Measurements from ENCODE around the gene SNN.

The SNN gene

DNA sequence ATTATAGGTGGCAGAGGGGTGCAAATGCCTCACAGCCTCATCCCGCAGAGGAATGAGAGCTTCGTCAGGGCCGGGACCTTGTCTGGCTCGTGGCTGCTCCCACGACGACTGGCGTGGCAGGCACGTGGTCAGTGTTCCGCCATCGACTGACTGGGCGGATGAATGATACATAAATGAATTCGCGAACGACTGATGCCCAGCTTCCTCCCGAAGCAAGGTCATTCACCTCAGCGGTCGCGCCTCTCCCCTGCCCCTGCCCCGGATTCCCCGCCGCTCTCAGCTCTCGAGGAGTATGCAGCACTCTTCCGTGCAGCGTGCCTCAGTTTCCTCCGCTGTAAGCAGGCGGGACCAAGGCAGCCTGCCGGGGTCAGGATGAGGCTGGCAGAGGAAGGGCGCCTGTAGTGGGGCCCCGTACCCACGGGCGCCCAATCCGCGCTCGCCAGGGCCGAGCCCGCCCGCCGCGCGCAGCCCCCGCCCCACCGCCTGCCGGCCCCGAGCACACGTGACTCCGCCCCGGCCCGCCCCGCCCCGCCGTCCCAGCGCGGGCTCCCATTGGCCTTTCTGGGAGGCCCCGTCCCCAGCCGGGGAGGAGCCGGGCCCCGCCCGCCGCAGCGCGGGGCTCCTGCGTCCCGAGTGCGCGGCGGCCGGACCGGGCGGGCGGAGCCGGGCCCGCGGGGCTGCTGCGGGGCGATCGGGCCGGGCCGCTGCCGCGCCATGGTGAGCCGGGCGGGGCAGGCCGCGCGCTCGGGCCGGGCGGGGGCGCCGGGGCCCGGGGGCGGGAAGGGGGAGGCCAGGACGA is at the start of gene SNN:
Gene SNN, plus strand, starts transcription at position 632 of the 799 bp plus-strand sequence. CDS start 7,605 bp downstream, outside the sequence.
- peak; percentile 62 to 73 for DNase-seq (ENCODE audit: low read depth in 2 of 2, low spot score in 1 of 2)

GRCh38 chr16:11619327-11619851 is 48.9 kb upstream of the SNN start:
- no peak for DNase-seq (ENCODE audit: low read depth in 2 of 2, low spot score in 1 of 2)

DNA sequence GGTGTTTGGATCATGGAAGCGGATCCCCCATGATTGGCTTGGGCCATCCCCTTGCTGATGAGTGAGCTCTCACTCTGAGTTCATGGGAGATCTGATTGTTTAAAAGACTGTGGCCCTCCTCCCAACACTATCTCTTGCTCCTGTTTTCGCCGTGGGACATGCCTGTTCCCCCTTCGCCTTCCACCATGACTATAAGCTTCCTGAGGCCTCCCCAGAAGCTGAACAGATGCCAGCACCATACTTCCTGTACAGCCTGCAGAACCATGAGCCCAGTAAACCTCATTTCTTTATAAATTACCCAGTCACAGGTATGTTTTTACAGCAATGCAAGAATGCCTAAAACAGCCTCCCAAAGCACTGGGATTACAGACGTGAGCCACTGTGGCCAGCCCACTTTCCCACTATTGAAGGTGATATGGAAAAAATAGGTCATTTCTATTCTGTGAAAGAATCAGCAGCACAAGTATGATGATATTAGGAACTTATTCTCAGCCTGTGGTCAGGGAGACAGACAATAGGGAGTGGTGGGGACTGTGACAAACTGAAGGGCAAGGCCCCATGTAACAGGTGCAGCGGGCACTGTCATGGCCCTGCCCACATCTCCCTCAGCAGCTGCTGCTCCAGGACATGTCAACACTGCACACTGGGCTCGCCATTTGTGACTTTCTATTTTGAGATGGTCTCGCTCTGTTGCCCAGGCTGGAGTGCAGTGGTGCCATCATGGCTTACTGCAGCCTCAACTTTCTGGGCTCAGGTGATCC is 47.8 kb upstream of the SNN start:
- no peak for DNase-seq (ENCODE audit: low read depth in 2 of 2, low spot score in 1 of 2)

GRCh38 chr16:11621539-11621919 is 46.7 kb upstream of the SNN start:
- no peak for DNase-seq (ENCODE audit: low read depth in 2 of 2, low spot score in 1 of 2)

- peak in 1 of 2 donors; percentile 28 for DNase-seq (ENCODE audit: low read depth in 2 of 2, low spot score in 1 of 2)
Observed at GRCh38 chr16:11621920-11622651, 46.2 kb upstream of the SNN start.

DNA sequence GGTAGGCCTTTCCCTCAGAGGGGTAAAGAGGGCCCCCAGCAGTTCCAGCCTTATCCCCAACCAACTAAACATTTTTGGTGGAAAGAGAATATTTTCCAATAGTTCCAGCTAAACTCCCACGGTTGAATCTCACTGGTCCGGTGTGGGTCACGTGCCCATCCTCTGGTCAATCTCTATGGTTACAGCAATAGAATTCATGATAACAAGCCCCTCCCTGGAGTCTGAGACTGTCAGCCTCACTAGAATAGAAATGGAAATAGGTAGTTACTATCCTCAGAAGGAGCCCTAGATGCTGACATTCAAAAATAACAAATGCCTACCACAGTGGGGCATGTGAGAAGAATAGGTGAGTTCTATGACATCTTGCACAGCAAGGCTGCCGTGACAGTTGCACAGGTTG is 44.0 kb upstream of the SNN start:
- no peak for DNase-seq (ENCODE audit: low read depth in 2 of 2, low spot score in 1 of 2)

GRCh38 chr16:11624636-11625607 is 43.3 kb upstream of the SNN start:
- DNase-seq (ENCODE audit: low read depth in 2 of 2, low spot score in 1 of 2): no peak

DNA sequence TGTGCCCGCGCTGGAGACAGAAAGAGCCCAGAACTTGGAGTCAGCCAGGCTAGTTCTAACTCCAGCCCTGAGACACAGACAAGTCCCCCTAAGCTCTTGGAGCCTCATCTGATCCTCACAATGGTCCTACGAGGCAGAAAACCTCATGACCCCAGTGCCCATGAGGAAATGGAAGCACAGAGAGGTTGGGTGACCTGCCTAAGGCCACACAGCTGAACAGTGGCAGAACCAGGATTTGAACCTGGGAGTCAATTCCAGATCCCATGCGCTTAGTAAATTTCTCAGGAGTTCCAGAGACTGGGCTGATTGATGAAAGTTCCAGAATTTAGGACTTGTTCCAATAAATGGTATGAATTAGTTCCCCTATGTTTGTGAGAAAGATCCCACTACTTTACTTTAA is 42.5 kb upstream of the SNN start:
- DNase-seq (ENCODE audit: low read depth in 2 of 2, low spot score in 1 of 2): no peak

GRCh38 chr16:11626657-11627291 is 41.5 kb upstream of the SNN start:
- DNase-seq (ENCODE audit: low read depth in 2 of 2, low spot score in 1 of 2): no peak

DNA sequence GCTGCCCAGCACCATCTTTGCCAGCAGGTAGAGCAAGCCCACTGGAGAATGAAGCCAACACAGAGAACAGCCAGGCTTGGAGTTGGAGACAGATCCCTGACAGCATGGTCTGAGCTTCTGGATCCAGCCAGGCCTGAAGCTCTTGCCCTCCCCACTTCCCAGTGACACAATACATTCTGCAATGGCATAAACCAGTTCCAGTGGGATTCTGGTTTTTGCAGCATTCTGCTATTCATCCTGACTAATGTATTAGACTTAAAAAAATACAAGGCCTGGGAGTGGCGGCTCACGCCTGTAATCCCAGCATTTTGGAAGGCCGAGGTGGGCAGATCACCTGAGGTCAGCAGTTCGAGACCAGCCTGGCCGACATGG is 41.0 kb upstream of the SNN start:
- DNase-seq (ENCODE audit: low read depth in 2 of 2, low spot score in 1 of 2): no peak

- DNase-seq (ENCODE audit: low read depth in 2 of 2, low spot score in 1 of 2): no peak
Observed at GRCh38 chr16:11627822-11628457, 40.3 kb upstream of the SNN start.

DNA sequence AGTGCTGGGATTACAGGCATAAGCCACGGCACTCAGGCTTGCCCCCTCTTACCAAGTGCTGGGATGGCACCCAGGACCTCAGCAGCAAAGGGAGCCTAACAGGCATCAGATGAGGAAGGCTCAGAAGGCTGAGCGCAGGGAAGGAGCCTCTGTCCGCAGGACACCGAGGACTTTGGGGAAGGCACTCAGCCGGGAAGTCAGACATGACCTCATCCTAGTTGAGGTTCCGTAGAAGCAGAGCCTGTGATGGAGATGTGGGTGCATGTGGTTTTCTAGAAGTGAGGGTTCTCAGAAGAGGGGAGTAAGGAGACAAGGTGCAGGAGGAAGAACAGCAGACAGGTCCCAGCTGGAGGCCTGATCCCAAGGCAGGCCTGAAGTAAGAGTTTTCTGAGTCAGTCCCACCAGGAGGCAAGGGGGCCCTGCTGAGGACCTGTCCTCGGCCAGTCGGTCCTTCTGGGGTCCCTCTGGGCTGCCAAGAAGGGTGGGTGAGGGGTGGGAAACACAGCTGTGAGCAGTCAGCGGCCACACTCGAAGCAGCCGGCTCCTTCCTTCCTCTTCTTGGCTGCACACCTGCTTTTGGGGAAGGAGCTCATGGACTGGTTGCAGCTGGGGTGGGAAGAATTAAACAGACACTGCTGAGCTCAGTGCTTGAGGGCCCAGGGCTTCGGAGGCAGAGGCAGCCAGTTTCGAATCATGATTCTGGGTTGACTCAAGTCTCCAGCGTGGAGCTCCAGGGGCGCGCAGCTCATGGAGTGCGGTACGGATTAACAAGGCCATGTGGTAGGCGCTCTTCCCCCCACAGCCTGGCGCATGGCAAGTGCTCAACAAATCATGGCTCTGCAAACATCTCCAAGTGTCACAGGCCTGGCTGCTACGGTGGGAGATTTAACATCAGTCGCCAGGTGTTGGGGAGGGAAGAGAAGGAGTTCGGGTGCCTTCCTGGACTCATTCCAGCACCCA is 38.9 kb upstream of the SNN start:
- no peak for DNase-seq (ENCODE audit: low read depth in 2 of 2, low spot score in 1 of 2)

DNA sequence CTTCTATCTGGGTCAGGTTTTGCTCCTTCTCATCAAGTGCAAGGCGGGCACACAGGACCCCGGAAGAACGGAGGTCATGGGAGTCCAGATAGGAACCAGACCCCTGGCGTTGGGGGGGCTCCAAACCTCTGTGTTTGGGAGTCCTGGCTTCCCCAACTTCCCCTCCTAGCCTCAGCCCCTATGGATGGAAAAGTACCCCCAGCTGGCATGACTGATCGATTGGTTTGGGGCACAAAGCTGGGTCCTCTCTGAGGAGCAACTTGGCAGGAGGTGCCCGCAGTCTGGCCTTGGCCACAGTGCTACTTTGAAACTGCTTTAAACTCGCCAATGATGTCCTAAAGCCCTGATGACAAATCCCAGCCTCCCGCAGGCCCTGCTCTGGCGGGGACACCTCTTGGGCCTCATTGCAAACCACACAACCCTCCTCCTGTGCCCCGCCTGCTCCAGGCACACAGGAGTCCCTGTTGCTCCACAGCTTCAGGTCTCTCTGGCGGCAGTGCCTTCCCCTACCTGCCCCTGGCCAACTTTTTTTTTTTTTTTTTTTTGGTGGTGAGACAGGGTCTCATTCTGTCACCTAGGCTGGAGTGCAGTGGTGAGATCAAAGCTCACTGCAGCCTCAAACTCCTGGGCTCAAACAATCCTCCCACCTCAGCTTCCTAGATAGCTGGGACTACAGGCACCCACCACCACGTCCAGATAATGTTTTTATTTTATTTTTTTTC is 38.0 kb upstream of the SNN start:
- DNase-seq (ENCODE audit: low read depth in 2 of 2, low spot score in 1 of 2): no peak

DNA sequence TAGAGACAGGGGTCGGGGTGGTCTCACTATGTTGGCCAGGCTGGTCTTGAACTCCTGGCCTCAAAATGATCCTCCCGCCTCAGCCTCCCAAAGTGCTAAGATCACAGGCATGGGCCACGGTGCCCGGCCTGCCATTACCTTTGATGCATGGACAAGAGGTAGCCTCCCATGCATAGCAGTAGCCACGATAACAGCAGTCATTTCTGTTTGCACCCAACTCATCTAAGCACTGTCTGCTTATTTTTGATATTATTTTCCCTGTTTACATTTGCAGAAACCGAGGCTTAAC is 37.5 kb upstream of the SNN start:
- DNase-seq (ENCODE audit: low read depth in 2 of 2, low spot score in 1 of 2): no peak

DNA sequence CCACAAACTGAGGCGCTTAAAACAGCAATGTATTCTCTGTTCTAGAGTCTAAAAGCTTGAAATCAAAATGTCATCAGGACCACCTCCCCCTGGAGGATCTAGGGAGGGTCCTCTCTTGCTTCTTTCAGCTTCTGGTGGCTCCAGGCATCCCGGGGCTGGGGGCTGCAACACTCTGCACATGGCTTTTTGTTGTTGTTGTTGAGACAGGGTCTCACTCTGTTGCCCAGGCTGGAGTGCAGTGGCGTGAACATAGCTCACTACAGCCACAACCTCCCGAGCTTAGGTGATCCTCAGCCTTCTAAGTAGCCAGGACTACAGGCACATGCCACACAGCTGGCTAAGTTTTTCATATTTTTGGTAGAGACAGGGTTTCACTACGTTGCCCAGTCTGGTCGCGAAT is 37.0 kb upstream of the SNN start:
- no peak for DNase-seq (ENCODE audit: low read depth in 2 of 2, low spot score in 1 of 2)

- no peak for DNase-seq (ENCODE audit: low read depth in 2 of 2, low spot score in 1 of 2)
Observed at GRCh38 chr16:11632455-11632939, 35.8 kb upstream of the SNN start.

GRCh38 chr16:11633113-11633512 is 35.1 kb upstream of the SNN start:
- DNase-seq (ENCODE audit: low read depth in 2 of 2, low spot score in 1 of 2): no peak

DNA sequence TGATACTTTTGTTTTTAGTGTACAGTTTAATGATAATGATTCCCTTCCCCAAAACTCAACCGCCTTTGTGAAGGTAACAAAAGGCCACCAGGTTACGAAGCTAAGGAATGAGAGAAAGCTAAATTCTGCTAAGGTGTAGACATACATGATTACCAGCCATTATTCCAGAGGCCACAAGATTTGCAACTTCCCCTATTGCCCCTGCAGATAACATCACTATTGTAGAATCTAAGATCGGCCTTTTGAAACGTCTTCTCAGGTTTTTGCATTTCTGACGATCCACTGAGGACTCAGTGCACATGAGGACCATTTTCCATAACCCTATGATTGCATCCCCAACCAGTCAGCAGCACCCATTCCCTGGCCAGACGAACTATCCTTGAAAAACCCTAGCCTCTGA is 33.9 kb upstream of the SNN start:
- no peak for DNase-seq (ENCODE audit: low read depth in 2 of 2, low spot score in 1 of 2)

Data from stimulated activated CD8-positive, alpha-beta memory T cell treated with anti-CD3 and anti-CD28 coated beads, Interleukin-4, amount 100 ng/mL, for 1 hour (primary cell).